Measurements from ENCODE around the gene C6.

DNA sequence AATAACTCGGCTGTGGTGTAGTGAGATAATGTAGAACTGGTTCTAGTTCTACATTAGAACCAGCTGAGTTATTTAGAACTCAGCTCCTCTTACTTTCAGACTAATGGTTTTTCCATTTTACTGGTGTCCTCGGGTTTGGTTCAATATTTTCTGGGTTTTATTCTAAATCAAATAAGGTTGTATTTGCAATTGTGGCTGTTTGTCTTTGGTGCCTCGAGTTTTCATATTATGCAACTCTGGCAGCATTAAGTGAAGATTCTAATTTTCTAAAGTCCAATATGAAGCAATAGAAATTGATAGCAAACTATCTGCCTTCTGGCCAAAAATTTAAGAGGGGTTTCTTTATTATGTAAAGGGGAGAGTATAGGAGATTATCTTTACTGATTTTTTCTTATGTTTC is 19.0 kb downstream of the C6 start:
- no peak for TF ChIP-seq POLR2AphosphoS5 (IDR thresholded peaks at IDR 0.05; ENCODE audit: low read depth, low read length)
- TF ChIP-seq POLR2A (IDR thresholded peaks at IDR 0.05; ENCODE audit: low read depth, low read length): no peak
